ENCODE results near the gene VLDLR. TPM values are rescaled to one million over a fixed set of nuclear protein-coding genes. Genes with fewer than 3 reads are reported as not detected.
"Not testable (repeated sequence)": the region's sequence is repeated elsewhere in the genome, so short reads cannot be mapped to it uniquely, and the experiment has no call there.

VLDLR gene
- total RNA-seq, 2 donors from 2014 or later, result 18.0 to 19.2 TPM

DNA sequence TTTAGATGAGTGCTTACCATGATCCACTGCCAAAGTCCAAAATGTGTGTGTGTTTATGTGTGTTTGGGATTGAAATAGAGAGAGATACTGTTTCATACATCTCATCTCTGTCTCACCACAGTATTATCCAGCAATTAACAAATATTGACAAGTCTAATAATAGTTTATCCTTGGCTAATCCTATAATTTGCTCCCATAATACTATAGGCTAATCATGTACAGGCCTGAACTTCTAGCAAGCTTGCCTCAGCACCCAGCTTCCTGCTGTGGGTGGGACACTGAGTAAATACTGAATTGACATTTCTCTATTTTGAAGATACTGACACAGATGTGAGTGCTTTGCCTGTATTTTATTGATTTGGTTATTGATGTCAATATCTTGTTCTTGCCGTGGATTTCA, 60.4 kb downstream of the VLDLR start:
- DNase-seq (no peak), ATAC-seq (replicated peaks in 1 of 2) (no peak)
- Mint-ChIP-seq H3K9me3 (peaks cover 0 to 1% of the 10 kb centered on the region in 2 donors), H3K4me3 (no peak overlapping the region), H3K27me3 (ENCODE audit: low read depth) (no peaks in the 10 kb centered on the region), H3K27ac (no peak overlapping the region), H3K4me1 (ENCODE audit: low read depth) (no peaks in the 10 kb centered on the region), H3K36me3 (ENCODE audit: insufficient read depth in 2 of 2) (no peaks in the 10 kb centered on the region)

DNA sequence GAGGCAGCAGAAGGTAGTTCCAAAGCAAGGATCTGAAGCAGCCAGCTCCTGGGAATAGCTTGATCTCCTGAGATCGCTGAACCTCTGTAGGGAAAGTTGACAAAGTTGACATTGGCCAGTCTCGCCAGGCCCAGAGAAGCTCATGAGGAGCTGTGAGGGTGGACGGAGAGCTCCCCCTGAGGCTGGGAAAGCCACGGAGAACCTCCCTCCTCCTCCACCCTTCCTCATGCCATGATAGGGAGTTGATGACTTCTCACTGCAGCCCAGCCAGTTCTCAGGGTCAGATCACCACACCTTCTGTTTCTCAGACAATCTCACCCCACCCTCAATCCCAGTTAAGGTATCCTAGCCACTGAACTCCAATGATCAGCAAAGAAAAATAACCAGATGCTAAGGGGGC, 65.3 kb downstream of the VLDLR start:
- H3K27me3 Mint-ChIP-seq (ENCODE audit: low read depth), result no peaks in the 10 kb centered on the region
- no peaks in the 10 kb centered on the region for H3K36me3 Mint-ChIP-seq (ENCODE audit: insufficient read depth in 2 of 2)
- H3K27ac Mint-ChIP-seq, result no peak overlapping the region
- DNase-seq (no peak), ATAC-seq (replicated peaks in 1 of 2) (no peak)
- no peaks in the 10 kb centered on the region for H3K4me1 Mint-ChIP-seq (ENCODE audit: low read depth)
- no peak overlapping the region for H3K4me3 Mint-ChIP-seq
- H3K9me3 Mint-ChIP-seq, result no peaks in the 10 kb centered on the region

DNA sequence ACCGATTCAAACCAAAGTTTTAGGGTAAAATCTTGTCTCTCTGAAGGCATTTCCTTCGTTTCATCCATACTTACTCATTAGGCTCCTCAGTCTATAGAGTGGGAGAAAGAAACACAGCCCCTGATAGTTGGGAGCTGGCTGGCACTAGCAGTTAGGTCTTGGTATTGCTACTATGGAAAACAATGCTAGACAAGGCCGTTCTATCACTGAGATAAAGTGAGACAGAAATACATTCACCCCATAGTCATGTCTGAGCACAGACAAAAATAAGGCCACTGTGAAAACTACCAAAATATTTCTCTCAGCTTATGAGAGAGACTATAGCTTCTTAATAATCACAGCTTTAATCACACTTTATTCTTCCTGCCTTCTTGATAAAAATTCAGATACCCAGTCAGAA, 67.0 kb downstream of the VLDLR start:
- no peak for DNase-seq
- Mint-ChIP-seq H3K36me3 (ENCODE audit: insufficient read depth in 2 of 2) (no peaks in the 10 kb centered on the region), H3K4me1 (ENCODE audit: low read depth) (no peaks in the 10 kb centered on the region), H3K4me3 (no peak overlapping the region), H3K9me3 (no peaks in the 10 kb centered on the region), H3K27ac (no peak overlapping the region), H3K27me3 (ENCODE audit: low read depth) (no peaks in the 10 kb centered on the region)
- no peak for ATAC-seq (replicated peaks in 1 of 2)

DNA sequence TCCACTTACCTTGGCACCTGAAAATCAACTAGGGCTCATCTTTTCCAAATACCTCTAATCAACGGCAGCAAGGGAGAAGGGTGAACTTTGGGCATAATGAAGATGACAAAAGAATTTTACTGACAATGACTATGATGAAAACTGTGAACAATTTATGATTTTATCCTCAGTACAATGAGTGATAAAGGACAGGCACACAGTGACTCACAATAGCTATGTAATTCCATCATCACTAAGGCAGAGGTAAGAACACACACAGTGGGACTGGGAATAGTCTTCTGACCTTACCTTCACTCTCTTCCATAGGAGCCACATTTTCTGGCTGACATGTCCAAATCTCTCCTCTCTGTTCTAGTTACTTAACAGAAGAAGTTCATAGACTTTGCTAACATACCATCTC, 69.6 kb downstream of the VLDLR start:
- no peaks in the 10 kb centered on the region for H3K4me1 Mint-ChIP-seq (ENCODE audit: low read depth)
- H3K36me3 Mint-ChIP-seq (ENCODE audit: insufficient read depth in 2 of 2), result no peaks in the 10 kb centered on the region
- no peak overlapping the region for H3K27ac Mint-ChIP-seq
- DNase-seq, result no peak
- H3K27me3 Mint-ChIP-seq (ENCODE audit: low read depth), result no peaks in the 10 kb centered on the region
- ATAC-seq (replicated peaks in 1 of 2), result no peak
- H3K9me3 Mint-ChIP-seq, result no peaks in the 10 kb centered on the region
- H3K4me3 Mint-ChIP-seq, result no peak overlapping the region

DNA sequence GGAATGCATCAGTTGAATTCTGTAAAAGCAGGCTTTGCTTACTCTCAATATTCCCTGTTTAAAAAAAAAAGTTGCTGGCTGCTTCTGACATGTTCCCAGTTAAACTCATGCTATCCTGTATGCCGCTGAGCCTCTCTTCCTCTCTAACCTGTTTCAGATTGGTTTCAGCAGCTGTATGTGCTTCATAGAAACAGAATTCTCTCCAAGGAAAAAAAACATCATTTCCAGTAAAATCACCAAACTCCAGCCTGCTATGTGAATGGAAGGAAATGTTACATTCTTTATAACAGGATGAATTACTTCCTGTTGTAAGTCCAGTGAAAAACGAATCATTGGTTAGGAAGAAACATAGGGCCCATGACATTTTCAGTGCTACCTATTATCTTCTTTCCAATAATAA, 70.0 kb downstream of the VLDLR start:
- DNase-seq (no peak), ATAC-seq (replicated peaks in 1 of 2) (no peak)
- Mint-ChIP-seq H3K9me3 (no peaks in the 10 kb centered on the region), H3K36me3 (ENCODE audit: insufficient read depth in 2 of 2) (no peaks in the 10 kb centered on the region), H3K27me3 (ENCODE audit: low read depth) (no peaks in the 10 kb centered on the region), H3K27ac (no peak overlapping the region), H3K4me3 (no peak overlapping the region), H3K4me1 (ENCODE audit: low read depth) (no peaks in the 10 kb centered on the region)

DNA sequence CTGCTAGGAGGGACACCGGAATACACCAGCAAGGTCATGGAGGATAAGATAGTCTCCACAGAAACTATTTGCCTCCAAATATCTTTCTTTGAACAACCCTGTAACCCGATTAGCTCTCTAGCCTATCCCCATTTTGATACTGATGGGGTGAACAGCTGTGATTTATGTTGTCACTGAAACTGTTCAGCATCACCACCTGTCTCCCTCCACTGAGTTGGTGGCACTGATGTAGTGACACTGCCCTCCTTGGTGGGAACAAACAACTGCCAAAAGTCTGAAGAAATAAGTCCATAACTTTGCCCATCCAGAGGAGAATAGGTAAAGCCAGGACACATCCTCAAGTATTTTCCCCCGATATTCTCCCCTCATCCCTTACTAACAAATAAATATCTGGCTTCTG, 71.5 kb downstream of the VLDLR start:
- no peaks in the 10 kb centered on the region for H3K9me3 Mint-ChIP-seq
- DNase-seq (no peak), ATAC-seq (replicated peaks in 1 of 2) (no peak)
- no peak overlapping the region for H3K4me3 Mint-ChIP-seq
- H3K27ac Mint-ChIP-seq, result no peak overlapping the region
- no peaks in the 10 kb centered on the region for H3K4me1 Mint-ChIP-seq (ENCODE audit: low read depth)
- H3K27me3 Mint-ChIP-seq (ENCODE audit: low read depth), result no peaks in the 10 kb centered on the region
- H3K36me3 Mint-ChIP-seq (ENCODE audit: insufficient read depth in 2 of 2), result no peaks in the 10 kb centered on the region

DNA sequence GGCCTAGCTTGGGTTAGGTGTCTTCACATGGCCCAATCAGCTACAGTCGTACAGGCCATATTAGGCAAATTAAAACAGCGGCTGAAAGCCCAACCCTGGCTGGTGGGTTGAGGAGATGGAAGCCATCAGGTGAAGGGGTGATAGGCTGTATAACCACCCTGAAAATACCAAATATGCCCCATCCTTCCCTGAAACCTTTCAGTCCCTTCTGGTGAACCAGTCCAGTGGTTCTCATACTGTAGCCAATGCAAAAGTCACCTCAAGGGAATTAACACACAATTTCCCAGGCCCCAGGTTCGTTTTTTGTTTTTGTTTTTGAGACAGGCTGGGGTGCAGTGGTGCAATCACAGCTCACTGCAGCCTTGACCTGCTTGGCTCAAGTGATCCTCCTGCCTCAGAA, 75.9 kb downstream of the VLDLR start:
- Mint-ChIP-seq H3K4me1 (ENCODE audit: low read depth) (no peaks in the 10 kb centered on the region), H3K9me3 (no peaks in the 10 kb centered on the region), H3K27me3 (ENCODE audit: low read depth) (no peaks in the 10 kb centered on the region), H3K36me3 (ENCODE audit: insufficient read depth in 2 of 2) (no peaks in the 10 kb centered on the region), H3K4me3 (no peak overlapping the region), H3K27ac (no peak overlapping the region)
- no peak for ATAC-seq (replicated peaks in 1 of 2)
- no peak for DNase-seq

DNA sequence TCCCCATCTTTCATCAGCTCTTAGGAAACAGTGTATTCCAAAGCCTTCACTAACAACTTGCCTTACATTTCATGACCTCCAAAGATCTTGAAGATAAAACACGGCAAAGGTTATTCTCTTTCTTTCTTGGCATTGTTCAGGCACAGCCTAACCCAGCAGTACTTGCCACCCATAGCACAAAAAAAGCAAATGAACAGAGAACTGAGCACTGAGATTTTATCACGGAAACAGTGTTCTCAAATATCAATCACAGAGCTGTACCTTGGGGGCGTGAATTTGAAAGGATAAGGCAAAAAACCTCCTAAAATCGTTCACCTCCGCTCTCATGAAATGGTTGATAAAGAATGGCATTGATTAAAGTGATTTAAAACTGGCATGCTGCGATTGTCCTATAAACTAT, 78.8 kb downstream of the VLDLR start:
- Mint-ChIP-seq H3K36me3 (ENCODE audit: insufficient read depth in 2 of 2) (no peaks in the 10 kb centered on the region), H3K27me3 (ENCODE audit: low read depth) (no peaks in the 10 kb centered on the region), H3K4me3 (no peak overlapping the region), H3K4me1 (ENCODE audit: low read depth) (no peaks in the 10 kb centered on the region), H3K9me3 (no peaks in the 10 kb centered on the region), H3K27ac (no peak overlapping the region)
- ATAC-seq (replicated peaks in 1 of 2) (no peak), DNase-seq (no peak)

DNA sequence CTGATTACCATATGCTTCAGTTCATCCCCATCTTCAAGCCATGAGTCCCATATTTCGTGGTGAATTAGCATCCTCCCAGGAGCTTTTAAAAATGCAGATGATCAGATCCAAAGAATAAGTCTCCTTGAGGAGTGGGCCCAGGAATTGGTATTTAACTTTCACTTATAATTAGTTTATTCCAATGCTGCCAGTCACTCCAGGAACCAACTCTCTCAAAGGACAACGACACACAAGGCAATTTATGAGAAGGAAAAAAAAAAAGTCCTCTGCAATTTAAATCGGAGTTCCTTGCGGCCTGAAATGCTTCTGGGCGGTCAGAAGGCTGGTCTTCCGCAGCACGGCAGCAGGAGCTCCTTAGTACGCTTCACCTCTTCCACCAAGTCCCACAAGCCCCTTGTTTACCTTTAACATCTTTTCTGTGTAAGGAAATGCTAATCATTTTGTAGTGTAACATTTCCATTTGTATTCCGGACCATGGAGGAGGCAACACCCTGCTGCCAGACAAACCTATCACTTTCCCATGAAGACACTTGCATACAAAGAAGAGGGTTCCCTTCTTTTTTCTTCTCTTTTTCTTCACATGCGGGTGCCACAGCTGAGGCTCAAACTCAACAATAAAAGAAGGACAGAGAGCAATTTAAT, 79.4 kb downstream of the VLDLR start:
- no peaks in the 10 kb centered on the region for H3K27me3 Mint-ChIP-seq (ENCODE audit: low read depth)
- no peaks in the 10 kb centered on the region for H3K4me1 Mint-ChIP-seq (ENCODE audit: low read depth)
- no peak overlapping the region for H3K4me3 Mint-ChIP-seq
- no peak for ATAC-seq (replicated peaks in 1 of 2)
- H3K9me3 Mint-ChIP-seq, result no peaks in the 10 kb centered on the region
- no peaks in the 10 kb centered on the region for H3K36me3 Mint-ChIP-seq (ENCODE audit: insufficient read depth in 2 of 2)
- H3K27ac Mint-ChIP-seq, result no peak overlapping the region
- DNase-seq, result no peak

DNA sequence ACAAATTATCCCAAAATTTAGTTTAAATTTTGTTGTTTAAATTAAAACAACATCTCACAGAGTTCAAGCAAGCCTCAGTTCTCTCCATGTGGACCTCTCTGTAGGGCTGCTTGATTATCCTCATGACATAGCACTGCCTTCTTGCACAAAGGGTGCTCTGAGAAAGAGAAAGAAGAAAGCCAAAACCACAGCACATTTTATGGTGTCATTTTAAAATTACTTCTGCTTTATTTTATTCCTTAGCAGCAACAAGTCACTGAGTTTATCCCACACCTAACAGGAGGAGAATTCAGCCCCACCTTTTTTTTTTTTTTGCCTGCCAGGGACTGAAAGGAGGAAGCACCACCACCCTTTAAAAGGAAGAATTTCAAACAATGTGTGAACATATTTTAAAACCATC, 82.9 kb downstream of the VLDLR start:
- H3K27me3 Mint-ChIP-seq (ENCODE audit: low read depth), result no peaks in the 10 kb centered on the region
- ATAC-seq (replicated peaks in 1 of 2), result no peak

DNA sequence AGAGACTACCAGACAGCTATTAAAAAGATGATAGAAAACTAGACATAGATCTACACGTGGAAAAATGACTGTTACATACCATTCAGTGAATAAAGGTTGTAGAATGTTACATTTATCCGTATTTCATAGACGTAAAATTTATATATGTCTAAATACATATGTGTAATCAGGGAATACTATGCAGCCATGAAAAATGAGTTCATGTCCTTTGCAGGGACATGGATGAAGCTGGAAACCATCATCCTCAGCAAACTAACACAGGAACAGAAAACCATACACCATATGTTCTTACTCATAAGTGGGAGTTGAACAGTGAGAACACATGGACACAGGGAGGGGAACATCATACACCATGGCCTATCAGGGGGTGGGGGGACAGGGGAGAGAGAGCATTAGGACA, 85.7 kb downstream of the VLDLR start:
- ATAC-seq (replicated peaks in 1 of 2); DNase-seq; H3K4me3 Mint-ChIP-seq; H3K27me3 Mint-ChIP-seq (ENCODE audit: low read depth); H3K9me3 Mint-ChIP-seq; H3K27ac Mint-ChIP-seq; H3K4me1 Mint-ChIP-seq (ENCODE audit: low read depth); H3K36me3 Mint-ChIP-seq (ENCODE audit: insufficient read depth in 2 of 2): not testable (repeated sequence)

More for the DNA sequence above, 82.9 kb downstream of the VLDLR start:
- DNase-seq, result no peak
- Mint-ChIP-seq H3K4me3 (no peak overlapping the region), H3K27ac (no peak overlapping the region), H3K9me3 (no peaks in the 10 kb centered on the region), H3K4me1 (ENCODE audit: low read depth) (no peaks in the 10 kb centered on the region), H3K36me3 (ENCODE audit: insufficient read depth in 2 of 2) (peaks cover 0 to 5% of the 10 kb centered on the region in 2 donors)

Other genes with a start within 250 kb of the VLDLR start
- not detected for gene KCNV2, start 95.7 kb downstream of the VLDLR start, total RNA-seq
- 10 to 100 TPM; 57.6 to 61.5 TPM for gene PUM3, start 222.3 kb downstream of the VLDLR start, total RNA-seq

Measured in activated T-cell treated with anti-CD3 and anti-CD28 coated beads, Interleukin-2, amount 50 U/mL, for 72 hours (primary cell).